A204.1 (cell line): ENCODE measurements around the gene ABCC4.
A peak's percentile ranks its signal among the peaks of the same experiment; 100 is the strongest.

Experiments
- FAIRE-seq: peaks from 2 replicates; lab custom pipeline; 2012; peaks lifted over from hg19 to GRCh38; lab: Jason Lieb, UNC

Gene ABCC4

GRCh38 chr13:95044452-95045205 lies 256.6 kb downstream of the ABCC4 start:
- FAIRE-seq = no peak

GRCh38 chr13:95039415-95039814 lies 261.8 kb downstream of the ABCC4 start:
- no peak for FAIRE-seq

- FAIRE-seq = no peak
Observed at GRCh38 chr13:95038949-95039348, 262.3 kb downstream of the ABCC4 start.

- no peak for FAIRE-seq
Observed at GRCh38 chr13:95035311-95036109, 265.7 kb downstream of the ABCC4 start.

GRCh38 chr13:95033890-95034289 lies 267.4 kb downstream of the ABCC4 start:
- FAIRE-seq = no peak

GRCh38 chr13:95032121-95032520 lies 269.1 kb downstream of the ABCC4 start:
- FAIRE-seq = no peak

GRCh38 chr13:95030821-95031343 lies 270.4 kb downstream of the ABCC4 start:
- no peak for FAIRE-seq

GRCh38 chr13:95027638-95028037 lies 273.6 kb downstream of the ABCC4 start:
- FAIRE-seq = peak; percentile 61

GRCh38 chr13:95025116-95025515 lies 276.1 kb downstream of the ABCC4 start:
- FAIRE-seq = no peak

- no peak for FAIRE-seq
Observed at GRCh38 chr13:95023405-95023804, 277.8 kb downstream of the ABCC4 start.

GRCh38 chr13:95020298-95020987 lies 280.8 kb downstream of the ABCC4 start:
- no peak for FAIRE-seq

GRCh38 chr13:95019886-95020285 lies 281.4 kb downstream of the ABCC4 start:
- FAIRE-seq = no peak

GRCh38 chr13:95007322-95007721 lies 293.9 kb downstream of the ABCC4 start:
- no peak for FAIRE-seq

- no peak for FAIRE-seq
Observed at GRCh38 chr13:95005300-95005699, 296.0 kb downstream of the ABCC4 start.

- no peak for FAIRE-seq
Observed at GRCh38 chr13:95003019-95003813, 298.0 kb downstream of the ABCC4 start.

- FAIRE-seq = no peak
Observed at GRCh38 chr13:95002126-95002525, 299.1 kb downstream of the ABCC4 start.

GRCh38 chr13:94999871-95000270 lies 301.4 kb downstream of the ABCC4 start:
- no peak for FAIRE-seq

GRCh38 chr13:94997126-94997525 lies 304.1 kb downstream of the ABCC4 start:
- no peak for FAIRE-seq

- no peak for FAIRE-seq
Observed at GRCh38 chr13:94996445-94996844, 304.8 kb downstream of the ABCC4 start.

GRCh38 chr13:94994506-94994905 lies 306.7 kb downstream of the ABCC4 start:
- FAIRE-seq = no peak

- FAIRE-seq = no peak
Observed at GRCh38 chr13:94993616-94994015, 307.6 kb downstream of the ABCC4 start.
